ENCODE results near the gene C12orf60.

- TF ChIP-seq, protein P1, sequence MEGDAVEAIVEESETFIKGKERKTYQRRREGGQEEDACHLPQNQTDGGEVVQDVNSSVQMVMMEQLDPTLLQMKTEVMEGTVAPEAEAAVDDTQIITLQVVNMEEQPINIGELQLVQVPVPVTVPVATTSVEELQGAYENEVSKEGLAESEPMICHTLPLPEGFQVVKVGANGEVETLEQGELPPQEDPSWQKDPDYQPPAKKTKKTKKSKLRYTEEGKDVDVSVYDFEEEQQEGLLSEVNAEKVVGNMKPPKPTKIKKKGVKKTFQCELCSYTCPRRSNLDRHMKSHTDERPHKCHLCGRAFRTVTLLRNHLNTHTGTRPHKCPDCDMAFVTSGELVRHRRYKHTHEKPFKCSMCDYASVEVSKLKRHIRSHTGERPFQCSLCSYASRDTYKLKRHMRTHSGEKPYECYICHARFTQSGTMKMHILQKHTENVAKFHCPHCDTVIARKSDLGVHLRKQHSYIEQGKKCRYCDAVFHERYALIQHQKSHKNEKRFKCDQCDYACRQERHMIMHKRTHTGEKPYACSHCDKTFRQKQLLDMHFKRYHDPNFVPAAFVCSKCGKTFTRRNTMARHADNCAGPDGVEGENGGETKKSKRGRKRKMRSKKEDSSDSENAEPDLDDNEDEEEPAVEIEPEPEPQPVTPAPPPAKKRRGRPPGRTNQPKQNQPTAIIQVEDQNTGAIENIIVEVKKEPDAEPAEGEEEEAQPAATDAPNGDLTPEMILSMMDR (IDR thresholded peaks at IDR 0.05; ENCODE audit: control extremely low read depth in 1 of 3, insufficient read depth in 1 of 3, low read depth in 1 of 3, low read length in 3 of 3), result peak; percentile 70 to 93 (median 74)
- TF ChIP-seq TEAD4 (IDR thresholded peaks at IDR 0.05; ENCODE audit: low read depth, low read length), result peak; percentile 19; the same call in 1 of the 2 replicates
- TF ChIP-seq USF2 (IDR thresholded peaks at IDR 0.05; ENCODE audit: low read length), result no peak
- TF ChIP-seq, protein P2, sequence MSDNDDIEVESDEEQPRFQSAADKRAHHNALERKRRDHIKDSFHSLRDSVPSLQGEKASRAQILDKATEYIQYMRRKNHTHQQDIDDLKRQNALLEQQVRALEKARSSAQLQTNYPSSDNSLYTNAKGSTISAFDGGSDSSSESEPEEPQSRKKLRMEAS (IDR thresholded peaks at IDR 0.05), result no peak
- no peak for TF ChIP-seq SP1 (IDR thresholded peaks at IDR 0.05; ENCODE audit: low read depth, low read length)
- TF ChIP-seq CEBPB (IDR thresholded peaks at IDR 0.05; ENCODE audit: low read depth, low read length), result no peak
- no peak for TF ChIP-seq ATF2 (IDR thresholded peaks at IDR 0.05; ENCODE audit: low read length)
- no peak for TF ChIP-seq SP4 (IDR thresholded peaks at IDR 0.05; ENCODE audit: low read length)
- TF ChIP-seq CBX5 (IDR thresholded peaks at IDR 0.05; ENCODE audit: low read depth, low read length), result no peak
Observed at GRCh38 chr12:14769466-14769968, 34.0 kb upstream of the C12orf60 start.

Data from H1 (cell line).